GM23248 (cell line): ENCODE results near the gene PIGT.

ENCODE experiments used
- EZH2 ChIP-seq: fragments of 200-600 bp; sonication (generic); IDR thresholded peaks from 2 replicates; pipeline ENCODE4 v1.6.1; 2018; ENCODE audit warnings: antibody characterized with exemption, mild to moderate bottlenecking; ENCODE audit not compliant: insufficient read depth, poor library complexity, severe bottlenecking
- EZH2phosphoT487 ChIP-seq: fragments of 200-600 bp; sonication (generic); IDR thresholded peaks from 2 replicates; pipeline ENCODE4 v1.6.1; 2018; ENCODE audit warnings: antibody characterized with exemption, moderate library complexity, mild to moderate bottlenecking, low read depth; ENCODE audit not compliant: insufficient read depth

- TF ChIP-seq EZH2 (no peak), EZH2phosphoT487 (no peak)
Measured at GRCh38 chr20:45416917-45417316, 976 bp downstream of the PIGT start.
